Activated CD8-positive, alpha-beta T cell treated with anti-CD3 and anti-CD28 coated beads for 36 hours (primary cell): ENCODE measurements around the gene GALNT5. TPM values are rescaled to one million over a fixed set of nuclear protein-coding genes. Genes with fewer than 3 reads are reported as not detected.

Source experiments
- ATAC-seq: fragments of 200-7000 bp; cut with Tn5 transposase; one replicate; pipeline ENCODE4 v1.10.0; 2021; ENCODE audit warnings: mild to moderate bottlenecking, moderate library complexity
- CTCF ChIA-PET: fragments of 350-600 bp; sonication (Branson Sonifier 250); formaldehyde crosslinking; loops from one replicate; lab custom pipeline; 2021; ENCODE audit warnings: antibody characterized with exemption; lab: Charles Lee
- POLR2A ChIA-PET: fragments of 350-600 bp; sonication (Branson Sonifier 250); formaldehyde crosslinking; loops from one replicate; lab custom pipeline; 2021; ENCODE audit warnings: antibody characterized with exemption; lab: Charles Lee
- DNase-seq: peaks from one replicate; pipeline ENCODE4 v3.0.0-alpha.2; 2020
- H3K27ac Mint-ChIP-seq: one replicate; pipeline ENCODE4 v1.8.0; 2021; ENCODE audit warnings: mild to moderate bottlenecking, mixed read lengths
- H3K27me3 Mint-ChIP-seq: one replicate; pipeline ENCODE4 v1.8.0; 2021; ENCODE audit warnings: mixed read lengths
- H3K36me3 Mint-ChIP-seq: one replicate; pipeline ENCODE4 v1.8.0; 2021; ENCODE audit warnings: low read depth, mixed read lengths
- H3K4me1 Mint-ChIP-seq: one replicate; pipeline ENCODE4 v1.8.0; 2021; ENCODE audit warnings: low read depth, mixed read lengths
- H3K4me3 Mint-ChIP-seq: one replicate; pipeline ENCODE4 v1.8.0; 2021; ENCODE audit warnings: mild to moderate bottlenecking, moderate library complexity, mixed read lengths
- H3K9me3 Mint-ChIP-seq: one replicate; pipeline ENCODE4 v1.8.0; 2021; ENCODE audit warnings: mixed read lengths
- intact Hi-C: fragments of 100-400 bp; cut with micrococcal nuclease; formaldehyde crosslinking; loops from one replicate; pipeline ENCODE4 v1.10.0; 2022
- total RNA-seq, 2 experiments: library from RNA; stranded (reverse); gene quantifications; one replicate each; pipeline ENCODE4 v1.2.3, GENCODE V29; 2021
- TF ChIP-seq, protein P1 (sequence below): fragments of 200-600 bp; IDR thresholded peaks from one replicate; pipeline ENCODE4 v1.8.0; 2022; ENCODE audit warnings: antibody characterized with exemption, mild to moderate bottlenecking

The GALNT5 gene
- total RNA-seq, 2 experiments from 2014 or later, result not detected

GRCh38 chr2:157256626-157257025 is 879 bp upstream of the GALNT5 start:
- CTCF ChIA-PET, result no interaction called here
- intact Hi-C loops, result no loop called here
- Mint-ChIP-seq H3K9me3 (no peaks in the 10 kb centered on the region), H3K27ac (no peak overlapping the region), H3K4me1 (peaks cover 36% of the 10 kb centered on the region), H3K4me3 (no peak overlapping the region), H3K36me3 (no peaks in the 10 kb centered on the region), H3K27me3 (peaks cover 24% of the 10 kb centered on the region)
- TF ChIP-seq, protein P1, sequence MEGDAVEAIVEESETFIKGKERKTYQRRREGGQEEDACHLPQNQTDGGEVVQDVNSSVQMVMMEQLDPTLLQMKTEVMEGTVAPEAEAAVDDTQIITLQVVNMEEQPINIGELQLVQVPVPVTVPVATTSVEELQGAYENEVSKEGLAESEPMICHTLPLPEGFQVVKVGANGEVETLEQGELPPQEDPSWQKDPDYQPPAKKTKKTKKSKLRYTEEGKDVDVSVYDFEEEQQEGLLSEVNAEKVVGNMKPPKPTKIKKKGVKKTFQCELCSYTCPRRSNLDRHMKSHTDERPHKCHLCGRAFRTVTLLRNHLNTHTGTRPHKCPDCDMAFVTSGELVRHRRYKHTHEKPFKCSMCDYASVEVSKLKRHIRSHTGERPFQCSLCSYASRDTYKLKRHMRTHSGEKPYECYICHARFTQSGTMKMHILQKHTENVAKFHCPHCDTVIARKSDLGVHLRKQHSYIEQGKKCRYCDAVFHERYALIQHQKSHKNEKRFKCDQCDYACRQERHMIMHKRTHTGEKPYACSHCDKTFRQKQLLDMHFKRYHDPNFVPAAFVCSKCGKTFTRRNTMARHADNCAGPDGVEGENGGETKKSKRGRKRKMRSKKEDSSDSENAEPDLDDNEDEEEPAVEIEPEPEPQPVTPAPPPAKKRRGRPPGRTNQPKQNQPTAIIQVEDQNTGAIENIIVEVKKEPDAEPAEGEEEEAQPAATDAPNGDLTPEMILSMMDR, result no peak
- DNase-seq (peak; percentile 68), ATAC-seq (peak; percentile 79)
- POLR2A ChIA-PET, result interaction anchor here (0.7 kb wide), 1 partner anchor 580 kb away, joined by 3 read pairs; no protein-coding TSS in a partner anchor

GRCh38 chr2:157258520-157259326 is 1.2 kb downstream of the GALNT5 start:
- ATAC-seq (no peak), DNase-seq (no peak)
- Mint-ChIP-seq H3K4me1 (peaks cover 39% of the 10 kb centered on the region), H3K4me3 (no peak overlapping the region), H3K27me3 (peaks cover 17% of the 10 kb centered on the region), H3K9me3 (no peaks in the 10 kb centered on the region), H3K27ac (no peak overlapping the region), H3K36me3 (no peaks in the 10 kb centered on the region)
- CTCF ChIA-PET, result no interaction called here
- TF ChIP-seq, protein P1, result no peak
- intact Hi-C loops, result no loop called here
- POLR2A ChIA-PET, result interaction anchor here (0.6 to 1.7 kb wide), 2 partner anchors 20 to 792 kb away, joined by 3 to 4 read pairs; no protein-coding TSS in a partner anchor

GRCh38 chr2:157259386-157259785 is 1.9 kb downstream of the GALNT5 start:
- H3K27me3 Mint-ChIP-seq, result peaks cover 12% of the 10 kb centered on the region
- H3K36me3 Mint-ChIP-seq, result no peaks in the 10 kb centered on the region
- DNase-seq (no peak), ATAC-seq (no peak)
- TF ChIP-seq, protein P1, result no peak
- ChIA-PET POLR2A (interaction anchor here (0.6 to 0.9 kb wide), 2 partner anchors 12 to 791 kb away, joined by 3 read pairs; no protein-coding TSS in a partner anchor), CTCF (no interaction called here)
- H3K27ac Mint-ChIP-seq, result no peak overlapping the region
- H3K4me1 Mint-ChIP-seq, result peaks cover 39% of the 10 kb centered on the region
- no peaks in the 10 kb centered on the region for H3K9me3 Mint-ChIP-seq
- intact Hi-C loops, result no loop called here
- H3K4me3 Mint-ChIP-seq, result no peak overlapping the region

DNA sequence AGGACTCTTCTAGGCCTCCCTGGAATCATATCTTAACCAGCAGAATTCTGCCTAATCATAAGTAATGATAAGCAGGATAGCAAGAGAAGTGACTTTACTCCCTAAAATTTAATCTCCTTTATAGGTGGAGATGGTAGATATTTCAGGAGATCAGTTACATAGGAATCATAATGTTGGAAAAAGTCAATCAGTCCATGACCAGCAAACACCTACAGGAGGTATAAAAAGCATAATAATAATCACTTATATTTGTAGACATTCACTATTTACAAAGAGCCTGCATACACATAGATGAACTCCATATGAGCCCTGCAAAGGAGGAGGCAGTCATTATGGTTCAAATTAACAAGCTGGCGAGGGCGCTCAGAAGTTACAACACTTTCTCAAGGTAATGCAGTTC is 2.5 kb downstream of the GALNT5 start:
- H3K4me3 Mint-ChIP-seq, result no peak overlapping the region
- no peak overlapping the region for H3K27ac Mint-ChIP-seq
- ChIA-PET CTCF (interaction anchor here (1.4 to 1.7 kb wide), 3 partner anchors 43 to 47 kb away, joined by 3 to 12 read pairs (median 3); no protein-coding TSS in a partner anchor), POLR2A (interaction anchor here (0.9 kb wide), 1 partner anchor 11 kb away, joined by 3 read pairs; no protein-coding TSS in a partner anchor)
- H3K36me3 Mint-ChIP-seq, result no peaks in the 10 kb centered on the region
- peaks cover 12% of the 10 kb centered on the region for H3K27me3 Mint-ChIP-seq
- H3K9me3 Mint-ChIP-seq, result no peaks in the 10 kb centered on the region
- TF ChIP-seq, protein P1, result no peak
- intact Hi-C loops, result no loop called here
- peaks cover 39% of the 10 kb centered on the region for H3K4me1 Mint-ChIP-seq
- ATAC-seq (no peak), DNase-seq (no peak)
